GM21447 (cell line): ENCODE measurements around the gene SLC27A2.
"Not testable (repeated sequence)": the region's sequence is repeated elsewhere in the genome, so short reads cannot be mapped to it uniquely, and the experiment has no call there.

Source experiments
- ATAC-seq: cut with Tn5 transposase; IDR thresholded peaks from one replicate; pipeline ENCODE4 v1.9.1; 2021; ENCODE audit not compliant: unreplicated experiment

Gene SLC27A2

DNA sequence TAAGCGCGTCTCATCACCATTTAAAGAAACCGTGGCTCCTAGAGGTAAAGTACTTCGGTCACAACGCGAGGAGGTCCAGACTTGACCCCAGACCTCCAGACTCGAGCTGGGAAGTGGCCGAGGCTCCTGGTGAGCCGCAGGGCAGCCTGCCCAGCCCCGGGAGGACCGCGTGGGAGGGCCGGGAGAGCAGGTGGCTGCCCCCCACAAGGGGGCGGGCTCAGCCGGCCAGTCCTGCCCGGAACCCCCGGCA is at the start of gene SLC27A2:
TSS of gene SLC27A2 (plus strand) at position 228 of the 250 bp plus-strand sequence. CDS start 232 bp downstream, outside the sequence.
- no peak for ATAC-seq

DNA sequence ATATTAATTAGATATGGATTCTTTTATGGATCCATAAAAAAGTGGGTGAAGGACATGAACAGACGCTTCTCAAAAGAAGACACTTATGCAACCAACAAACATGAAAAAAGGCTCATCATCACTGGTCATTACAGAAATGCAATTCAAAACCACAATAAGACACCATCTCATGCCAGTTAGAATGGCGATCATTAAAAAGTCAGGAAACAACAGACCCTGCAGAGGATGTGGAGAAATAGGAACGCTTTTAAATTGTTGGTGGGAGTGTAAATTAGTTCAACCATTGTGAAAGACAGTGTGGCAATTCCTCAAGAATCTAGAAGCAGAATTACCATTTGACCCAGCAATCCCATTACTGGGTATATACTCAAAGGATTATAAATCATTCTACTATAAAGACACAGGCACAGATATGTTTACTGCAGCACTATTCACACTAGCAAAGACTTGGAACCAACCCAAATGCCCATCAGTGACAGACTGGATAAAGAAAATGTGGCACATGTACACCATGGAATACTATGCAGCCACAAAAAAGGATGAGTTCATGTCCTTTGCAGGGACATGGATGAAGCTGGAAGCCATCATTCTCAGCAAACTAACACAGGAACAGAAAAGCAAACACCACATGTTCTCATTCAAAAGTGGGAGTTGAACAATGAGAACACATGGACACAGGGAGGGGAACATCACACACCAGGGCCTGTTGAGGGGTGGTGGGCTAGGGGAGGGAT is 49.6 kb upstream of the SLC27A2 start:
- ATAC-seq, result not testable (repeated sequence)

DNA sequence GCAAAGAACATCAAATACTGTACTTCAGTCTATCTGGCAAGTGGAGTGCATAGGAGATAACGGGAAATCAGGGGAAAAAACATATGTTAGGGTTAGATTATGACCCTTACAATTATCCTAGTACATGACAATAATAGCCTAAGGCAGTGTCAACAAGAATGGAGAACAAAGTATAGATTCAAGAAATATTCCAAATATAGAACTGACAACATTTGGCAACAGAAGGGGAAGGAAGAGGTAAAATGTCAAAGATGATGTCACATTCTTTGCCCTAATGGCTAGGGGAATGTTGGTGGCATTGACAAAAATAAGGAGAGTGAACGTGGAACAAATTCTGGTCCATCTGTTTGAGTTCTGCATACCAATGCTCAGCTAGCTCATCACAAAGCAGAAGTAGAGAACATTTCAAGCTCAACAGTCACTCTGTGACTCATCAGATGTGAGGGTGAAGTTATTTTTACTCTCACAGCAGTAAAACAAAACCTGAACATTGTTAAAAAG is 47.4 kb upstream of the SLC27A2 start:
- peak; percentile 85 for ATAC-seq

DNA sequence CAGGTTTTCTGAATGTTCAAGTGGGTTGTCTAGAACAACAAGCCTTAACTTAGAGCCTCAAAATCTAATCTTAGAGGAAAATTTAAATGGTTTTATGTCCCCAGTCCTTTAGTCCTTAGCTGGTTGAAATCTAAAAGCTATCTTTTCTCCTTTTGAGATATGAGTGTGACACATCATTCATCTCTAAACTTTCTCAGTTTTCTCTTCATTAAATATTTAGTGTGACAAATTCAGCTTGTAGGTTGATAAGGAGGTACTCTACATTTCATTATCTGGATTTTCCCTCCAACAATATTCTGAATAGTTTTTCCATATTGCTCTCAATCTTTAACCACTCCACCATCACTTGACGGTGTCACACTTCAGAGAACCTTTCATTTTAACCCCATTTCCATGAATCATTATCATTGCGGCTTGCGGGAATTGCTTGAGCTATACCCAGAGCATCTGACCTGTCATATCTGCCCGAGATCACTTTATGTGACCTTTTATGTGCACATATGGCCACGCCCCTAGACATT is 46.9 kb upstream of the SLC27A2 start:
- ATAC-seq, result peak; percentile 65

DNA sequence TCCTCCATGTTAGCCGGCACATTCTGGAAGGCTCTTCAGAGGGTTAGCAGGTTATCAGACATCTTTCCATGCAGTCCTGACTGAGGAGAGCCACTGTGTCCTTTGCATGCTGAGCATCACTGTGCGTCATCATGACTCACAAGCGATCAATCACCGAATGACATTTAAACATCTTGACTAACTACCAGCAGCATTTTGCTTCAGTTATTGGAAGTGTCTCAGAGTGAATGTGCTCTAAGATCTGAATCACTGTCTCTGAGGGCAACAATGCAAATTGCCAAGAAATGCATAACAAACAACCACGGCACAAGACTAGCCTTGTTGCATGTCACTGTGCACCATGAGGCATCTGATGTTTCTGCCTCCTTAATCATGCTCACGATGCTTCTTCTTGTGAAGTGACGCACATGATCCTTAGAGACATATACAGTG is 44.6 kb upstream of the SLC27A2 start:
- ATAC-seq, result no peak

DNA sequence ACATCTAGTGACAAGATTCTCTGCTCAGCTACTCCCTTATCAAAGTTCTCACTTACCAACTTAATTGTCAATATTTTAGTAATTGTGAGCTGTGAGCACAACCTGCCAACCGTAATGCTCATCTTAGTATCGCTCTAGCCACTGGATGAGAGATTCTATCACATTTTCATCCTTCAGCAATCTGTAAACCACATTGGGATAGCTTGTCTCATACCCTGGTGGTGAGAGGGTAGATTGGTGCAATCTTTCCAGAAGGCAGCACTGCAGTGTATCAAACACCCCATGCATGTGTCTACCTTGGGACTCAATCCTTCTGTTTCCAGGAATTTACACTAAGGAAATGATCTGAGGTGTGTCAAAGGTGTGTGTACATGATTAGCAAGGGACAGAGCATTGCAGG is 44.1 kb upstream of the SLC27A2 start:
- ATAC-seq, result no peak

DNA sequence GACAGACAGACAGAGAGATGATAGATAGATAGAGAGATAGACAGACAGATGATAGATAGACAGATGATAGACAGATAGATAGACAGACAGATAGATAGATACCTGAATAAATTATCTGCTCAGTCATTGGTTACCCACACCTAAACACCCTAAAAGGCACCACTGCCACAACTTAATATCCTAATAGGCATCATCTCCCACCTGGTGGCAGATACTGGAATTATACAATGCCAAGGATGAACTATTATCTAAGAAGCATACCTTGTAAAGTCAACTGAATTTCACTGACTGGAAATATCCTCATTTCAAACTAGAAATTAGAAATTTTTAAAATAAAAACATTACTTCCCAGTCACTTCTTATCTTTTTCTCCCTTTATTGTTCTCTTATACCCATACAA is 43.6 kb upstream of the SLC27A2 start:
- no peak for ATAC-seq

DNA sequence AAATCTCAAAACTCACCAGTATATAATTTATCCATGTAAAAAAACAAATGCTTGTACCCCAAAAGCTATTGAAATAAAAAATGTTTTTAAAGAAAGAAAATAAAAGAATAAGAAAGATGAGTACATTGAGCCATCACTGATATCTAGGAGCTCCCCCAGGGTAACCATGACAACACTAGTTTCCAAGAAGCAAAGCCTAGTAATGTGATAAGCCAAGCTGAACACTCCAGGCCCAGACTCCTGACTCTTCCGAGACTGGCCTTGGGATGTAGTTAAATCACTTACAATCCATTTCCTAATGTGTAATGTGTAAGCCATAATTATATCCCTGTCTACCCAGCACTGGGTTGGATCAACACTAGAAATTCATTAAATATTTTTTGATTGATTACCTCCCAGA is 41.9 kb upstream of the SLC27A2 start:
- ATAC-seq, result no peak

DNA sequence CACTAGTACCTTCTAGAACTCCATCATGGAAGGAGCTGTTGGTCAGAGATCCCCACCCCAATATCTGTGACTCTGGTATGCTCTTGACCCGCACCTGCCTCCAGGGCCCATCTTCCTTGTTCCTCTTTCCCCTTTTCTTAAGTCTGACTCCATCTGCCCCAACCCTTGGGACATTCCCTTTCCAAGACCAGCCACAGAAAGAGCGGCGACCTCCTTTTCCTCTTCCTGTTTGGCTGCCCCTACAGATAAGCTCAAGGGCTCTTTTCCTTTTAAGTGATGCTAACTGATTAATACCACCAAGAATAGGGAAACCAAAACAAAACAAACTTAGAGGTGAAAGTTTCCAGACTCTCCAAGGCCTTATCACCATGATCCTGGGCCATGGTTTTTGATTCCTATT is 41.0 kb upstream of the SLC27A2 start:
- no peak for ATAC-seq

DNA sequence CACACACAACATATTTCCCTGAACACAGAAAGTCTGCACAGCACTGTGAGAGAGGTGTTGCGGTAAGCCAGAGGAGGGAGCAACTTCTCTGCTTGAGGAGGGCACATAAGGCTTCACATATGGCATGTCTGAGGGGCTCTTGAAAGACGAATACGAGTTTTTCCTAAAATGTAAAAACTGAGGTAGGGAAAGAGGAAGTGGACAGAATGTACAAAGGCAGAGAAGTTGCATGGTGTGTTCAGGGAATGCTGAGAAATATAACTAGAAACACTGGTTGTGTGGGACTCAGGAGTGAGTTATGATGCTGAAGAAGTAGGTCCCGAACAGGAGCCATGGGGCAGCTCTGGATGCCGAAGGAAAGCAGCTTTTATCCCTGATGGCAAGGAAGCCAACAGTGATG is 40.1 kb upstream of the SLC27A2 start:
- no peak for ATAC-seq

DNA sequence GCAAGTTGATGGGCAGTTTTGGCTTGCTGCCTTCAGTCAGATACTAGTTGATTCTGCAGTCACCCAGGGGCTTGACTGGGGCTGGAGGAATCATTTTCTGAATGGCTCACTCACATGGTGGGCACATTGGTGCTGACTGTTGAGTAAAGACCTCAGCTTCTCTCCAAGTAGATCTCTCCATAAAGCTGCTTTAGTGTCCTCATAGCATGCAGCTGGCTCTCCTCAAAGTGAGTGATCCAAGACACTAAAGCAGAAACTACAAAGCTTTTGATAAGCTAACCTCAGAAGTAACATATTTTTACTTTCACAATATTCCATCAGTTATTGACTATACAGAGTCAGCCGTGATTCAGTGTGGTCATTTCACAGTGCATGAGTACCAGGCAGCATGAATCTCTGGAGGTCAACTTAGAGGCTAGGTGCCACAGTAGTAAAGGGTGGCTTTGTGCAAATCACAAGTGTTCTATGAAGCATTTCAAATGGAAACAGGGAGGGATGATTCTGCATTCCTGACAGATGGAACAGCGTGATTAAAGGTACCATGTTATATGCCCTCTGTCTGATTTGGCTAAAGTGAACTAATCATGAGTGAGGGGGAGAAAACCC is 38.6 kb upstream of the SLC27A2 start:
- ATAC-seq, result no peak

DNA sequence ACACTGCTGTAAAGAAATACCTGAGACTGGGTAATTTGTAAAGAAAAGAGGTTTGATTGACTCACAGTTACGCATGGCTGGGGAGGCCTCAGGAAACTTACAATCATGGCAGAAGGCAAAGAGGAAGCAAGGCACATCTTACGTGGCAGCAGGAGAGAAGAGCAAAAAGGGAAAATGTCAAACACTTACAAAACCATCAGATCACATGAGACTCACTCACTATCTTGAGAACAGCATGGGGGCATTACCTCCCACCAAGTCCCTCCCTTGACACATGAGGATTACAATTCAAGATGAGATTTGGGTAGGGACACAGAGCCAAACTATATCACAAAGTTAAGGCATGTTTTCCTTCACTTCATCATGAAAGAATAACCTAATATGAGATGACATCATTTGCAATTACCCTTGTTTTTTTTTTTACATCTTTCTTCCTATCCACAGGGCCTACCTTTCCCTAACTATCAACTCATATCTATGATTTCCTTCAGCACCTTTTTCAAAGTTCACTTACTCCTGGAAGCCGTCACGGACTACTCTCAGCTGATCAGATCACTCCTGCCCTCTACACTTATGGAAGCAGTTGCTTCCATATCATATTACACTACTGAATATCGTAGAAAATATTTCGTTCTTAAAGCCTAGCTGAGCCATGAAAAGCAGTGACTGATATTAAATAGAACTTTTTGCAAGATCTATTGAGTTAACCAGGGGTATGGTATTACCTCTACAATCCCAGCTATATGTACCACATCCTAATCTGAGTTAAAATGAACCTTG is 37.5 kb upstream of the SLC27A2 start:
- ATAC-seq, result no peak

DNA sequence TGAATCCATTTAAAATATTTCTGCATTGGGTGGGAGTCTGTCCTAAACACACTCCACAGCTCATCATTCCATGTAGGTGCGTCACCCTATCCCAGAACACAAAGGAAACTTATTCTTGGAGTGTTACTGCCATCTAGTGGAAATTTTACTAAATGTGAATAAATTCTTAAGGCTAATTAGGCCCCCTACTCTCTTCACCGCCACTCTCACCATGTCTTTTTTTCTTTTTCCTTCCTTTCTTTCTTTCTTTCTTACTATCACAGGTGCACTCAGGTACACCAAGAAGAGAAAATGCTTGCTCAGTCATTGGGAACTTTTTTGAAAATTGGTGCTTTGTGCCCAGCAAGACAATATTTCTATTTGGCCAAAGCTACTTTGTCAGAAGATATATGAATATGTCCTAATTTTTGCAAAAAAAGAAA is 36.5 kb upstream of the SLC27A2 start:
- no peak for ATAC-seq

DNA sequence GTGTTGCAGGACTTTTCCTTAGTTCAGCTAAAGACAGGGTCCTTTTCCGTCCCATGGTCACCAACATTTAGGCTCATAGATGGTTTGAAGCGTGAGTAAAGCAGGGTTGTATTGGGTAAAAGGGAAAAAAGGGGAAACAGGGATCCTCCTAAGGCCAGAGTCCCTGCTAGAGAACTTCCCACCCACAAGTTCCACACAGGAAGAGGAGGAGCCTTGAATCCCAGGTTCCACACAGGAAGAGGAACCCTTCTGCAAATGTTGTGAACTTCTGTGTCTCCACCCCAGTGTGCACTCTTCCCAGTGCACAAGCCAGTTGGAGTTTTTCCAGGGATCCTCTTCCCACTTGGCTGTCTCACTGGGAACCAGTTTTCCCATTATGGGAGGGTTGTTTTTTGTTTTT is 35.4 kb upstream of the SLC27A2 start:
- ATAC-seq, result no peak

DNA sequence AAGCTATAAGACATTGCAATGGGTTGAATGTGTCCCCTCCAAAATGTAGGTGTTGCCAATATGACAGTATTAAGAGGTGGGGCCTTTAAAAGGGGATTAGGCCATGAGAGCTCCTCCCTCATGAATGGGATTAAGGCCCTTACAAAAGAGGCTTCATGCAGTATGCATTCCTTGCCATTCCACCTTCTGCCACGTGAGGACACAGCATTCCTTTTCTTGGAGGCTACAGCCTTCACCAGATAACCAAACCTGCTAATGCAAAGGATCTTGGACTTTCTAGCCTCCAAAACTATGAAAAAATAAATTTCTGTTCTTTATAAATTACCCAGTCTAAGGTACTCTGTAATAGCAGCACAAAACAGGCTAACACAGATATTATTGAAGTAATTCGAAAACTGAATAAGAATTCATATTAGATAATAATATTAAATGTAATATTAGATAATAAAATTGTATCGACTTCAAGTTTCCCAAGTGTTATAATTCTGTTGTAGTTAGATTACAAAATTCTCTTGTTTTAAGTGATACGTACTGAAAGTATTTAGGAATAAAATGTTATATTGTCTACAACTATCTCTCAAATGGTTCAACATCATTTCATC is 33.5 kb upstream of the SLC27A2 start:
- ATAC-seq, result no peak

DNA sequence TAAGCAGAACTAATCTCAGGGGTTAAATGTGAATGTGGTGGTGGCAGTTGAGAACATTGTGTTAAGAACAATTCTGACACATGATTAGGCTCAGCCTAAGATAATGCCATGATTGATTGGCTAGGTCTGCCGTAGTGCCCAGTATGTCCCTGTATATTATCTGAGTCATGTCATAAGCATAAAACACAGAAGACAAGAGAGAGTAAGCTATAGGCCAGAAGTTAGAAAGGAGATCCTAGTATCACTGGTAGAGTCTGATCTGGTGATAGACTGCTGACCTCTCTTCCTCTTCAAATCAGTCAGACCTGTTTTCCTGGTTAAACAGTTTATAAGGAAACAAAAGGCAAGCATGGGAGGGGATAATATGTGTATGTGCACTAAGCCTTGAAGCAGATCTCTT is 32.9 kb upstream of the SLC27A2 start:
- ATAC-seq, result no peak

DNA sequence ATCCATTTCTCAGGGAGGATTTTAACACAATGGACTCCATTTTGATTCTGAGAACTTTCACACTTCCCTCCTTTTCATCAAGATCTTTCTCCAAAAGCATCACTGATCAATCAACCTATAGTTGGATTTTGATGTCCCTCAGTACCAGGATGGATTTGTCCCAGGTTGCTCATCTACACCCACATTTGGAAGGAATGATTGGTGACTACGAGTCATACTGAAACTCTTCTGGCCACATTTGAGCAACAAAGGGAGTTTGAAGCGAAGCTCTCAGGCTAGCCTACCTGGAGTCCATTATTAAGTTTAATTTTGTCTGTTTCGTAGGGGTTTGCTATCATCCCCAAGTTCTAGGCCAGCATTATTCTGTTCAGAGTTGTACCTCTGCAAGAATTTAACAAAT is 31.6 kb upstream of the SLC27A2 start:
- ATAC-seq, result no peak

DNA sequence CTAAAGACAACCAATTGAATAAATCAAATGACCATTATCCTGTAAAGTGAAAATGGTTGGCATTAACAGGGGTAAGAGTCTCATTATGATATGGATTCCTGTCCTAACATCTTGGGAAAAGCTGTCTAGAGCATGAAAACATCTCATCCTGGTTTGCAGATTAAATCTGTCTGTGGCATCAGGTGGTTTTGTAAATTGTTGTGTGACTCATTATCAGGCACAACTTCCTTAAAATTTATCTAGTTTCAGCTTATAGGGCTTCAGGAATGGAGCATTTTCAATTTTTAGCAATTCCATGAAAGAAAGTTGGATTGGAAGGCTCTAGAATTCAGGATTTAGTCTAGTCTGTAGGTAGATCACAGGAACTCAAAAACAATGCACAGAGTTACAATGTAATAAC is 31.1 kb upstream of the SLC27A2 start:
- ATAC-seq, result no peak

DNA sequence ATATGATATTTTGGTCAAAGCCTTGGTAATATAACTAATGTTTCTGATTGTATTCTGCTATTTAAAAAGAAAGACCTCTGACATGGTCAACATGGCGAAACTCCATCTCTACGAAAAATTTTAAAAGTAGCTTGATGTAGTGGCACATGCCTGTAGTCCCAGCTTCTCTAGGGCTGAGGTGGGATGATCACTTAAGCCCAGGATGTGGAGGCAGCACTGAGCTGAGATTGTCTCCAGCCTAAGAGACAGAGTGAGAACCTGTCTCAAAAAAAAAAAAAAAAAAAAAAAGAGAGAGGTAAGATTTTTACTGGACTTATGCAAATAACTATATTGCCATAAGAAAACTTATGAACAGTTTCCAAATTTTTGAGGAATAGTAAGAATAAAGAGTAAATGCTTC is 30.5 kb upstream of the SLC27A2 start:
- no peak for ATAC-seq

DNA sequence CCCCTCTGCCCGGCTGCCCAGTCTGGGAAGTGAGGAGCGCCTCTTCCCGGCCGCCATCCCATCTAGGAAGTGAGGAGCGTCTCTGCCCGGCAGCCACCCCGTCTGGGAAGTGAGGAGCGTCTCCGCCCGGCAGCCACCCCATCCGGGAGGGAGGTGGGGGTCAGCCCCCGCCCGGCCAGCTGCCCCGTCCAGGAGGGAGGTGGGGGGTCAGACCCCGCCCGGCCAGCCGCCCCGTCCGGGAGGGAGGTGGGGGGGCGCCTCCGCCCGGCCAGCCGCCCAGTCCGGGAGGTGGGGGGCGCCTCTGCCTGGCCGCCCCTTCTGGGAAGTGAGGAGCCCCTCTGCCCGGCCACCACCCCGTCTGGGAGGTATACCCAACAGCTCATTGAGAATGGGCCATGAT is 23.8 kb upstream of the SLC27A2 start:
- ATAC-seq, result not testable (repeated sequence)

DNA sequence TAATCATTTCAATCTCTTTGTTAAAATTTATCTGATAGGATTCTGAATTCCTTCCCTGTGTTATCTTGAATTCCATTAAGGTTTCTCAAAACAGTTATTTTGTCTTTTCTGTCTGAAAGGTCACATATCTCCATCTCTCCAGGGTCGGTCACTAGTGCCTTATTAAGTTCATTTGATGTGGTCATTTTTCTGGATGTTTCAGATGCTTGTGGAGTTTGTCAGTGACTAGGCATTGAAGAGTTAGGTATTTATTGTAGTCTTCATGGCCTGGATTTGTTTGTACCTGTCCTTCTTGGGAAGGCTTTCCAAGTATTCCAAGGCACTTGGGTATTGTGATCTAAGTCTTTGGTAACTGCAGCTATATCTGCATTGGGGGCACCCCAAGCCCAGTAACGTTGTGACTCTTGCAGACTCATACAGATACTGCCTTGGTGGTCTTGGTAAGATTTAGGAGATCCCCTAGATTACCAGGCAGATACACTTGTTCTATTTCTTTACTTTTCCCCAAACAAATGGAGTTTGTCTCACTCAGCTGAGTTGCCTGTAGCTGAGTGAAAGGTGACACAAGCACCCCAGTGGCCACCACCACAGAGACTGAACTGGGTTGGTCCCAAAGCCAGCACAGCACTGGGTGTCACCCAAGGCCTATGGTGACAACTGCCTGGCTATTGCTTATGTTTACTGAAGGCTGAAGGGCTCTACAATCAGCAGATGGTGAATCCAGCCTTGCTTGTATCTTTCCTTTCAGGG is 18.9 kb upstream of the SLC27A2 start:
- ATAC-seq, result no peak
